Heart left ventricle (tissue), 16 donors: ENCODE data around the gene SYNJ1. TPM values are rescaled to one million over a fixed set of nuclear protein-coding genes. Genes with fewer than 3 reads are reported as not detected.

Experiments
- ATAC-seq, 4 donors: fragments of 200-7000 bp; cut with Tn5 transposase; one replicate each; pipeline ENCODE4 v1.9.1; 2020 to 2022; ENCODE audit warnings: moderate library complexity in 4 of 4, mild to moderate bottlenecking in 3 of 4, moderate number of reproducible peaks in 1 of 4
- DNase-seq, 5 donors: peaks; one replicate each; pipeline ENCODE4 v3.0.0-alpha.2; 2020
- H3K27ac ChIP-seq, 12 donors: fragments of 200-600 bp; sonication (generic) in 4 of 12; one replicate each; pipeline versions ENCODE4 v1.5.0 to v1.8.0; 2016 to 2022; ENCODE audit warnings: mild to moderate bottlenecking in 2 of 12
- H3K27me3 ChIP-seq, 9 donors: fragments of 200-600 bp; sonication (generic) in 2 of 9; one replicate each; pipeline versions ENCODE4 v1.5.1 to v1.8.0; 2016 to 2022; ENCODE audit warnings: mild to moderate bottlenecking in 3 of 9
- H3K36me3 ChIP-seq, 9 donors: fragments of 200-600 bp; sonication (generic) in 2 of 9; one replicate each; pipeline versions ENCODE4 v1.5.0 to v1.8.0; 2018 to 2022; ENCODE audit warnings: mild to moderate bottlenecking in 2 of 9
- H3K4me1 ChIP-seq, 12 donors: fragments of 200-600 bp; sonication (generic) in 4 of 12; one replicate each; pipeline versions ENCODE4 v1.5.0 to v1.8.0; 2016 to 2022; ENCODE audit warnings: mild to moderate bottlenecking in 3 of 12
- H3K4me3 ChIP-seq, 12 donors: fragments of 200-600 bp; sonication (generic) in 4 of 12; one replicate each; pipeline versions ENCODE4 v1.5.0 to v1.8.0; 2017 to 2022; ENCODE audit warnings: mild to moderate bottlenecking in 9 of 12, moderate library complexity in 4 of 12
- H3K9me3 ChIP-seq, 12 donors: fragments of 200-600 bp; sonication (generic) in 4 of 12; one replicate each; pipeline versions ENCODE4 v1.5.0 to v1.8.0; 2016 to 2022; ENCODE audit warnings: mild to moderate bottlenecking in 1 of 12
- POLR2A ChIP-seq, 2 donors: fragments of 450-650 bp; IDR thresholded peaks; one replicate each; pipeline ENCODE4 v1.6.1; 2017; ENCODE audit warnings: antibody characterized with exemption in 2 of 2, mild to moderate bottlenecking in 2 of 2, moderate library complexity in 2 of 2
- WGBS, 4 donors: extraction: QIAGEN DNeasy Blood & Tissue Kit in 2 of 4; methylation state at CpG; one replicate each; pipeline versions ENCODE4 v1.1.5 to v1.1.7; 2013 to 2018; 5-methylcytosine and 5-hydroxymethylcytosine counted together
- intact Hi-C, 10 donors: fragments of 100-400 bp; cut with DNase I; formaldehyde crosslinking; loops; one replicate each; pipeline versions ENCODE4 v1.11.1 to v1.14.2; 2022
- polyA plus RNA-seq, 2 donors: library from polyadenylated mRNA; stranded (reverse); fragments of 200-250 nt; gene quantifications; one replicate each; pipeline ENCODE4 v1.2.3, GENCODE V29; 2013
- total RNA-seq, 9 donors: library from RNA; depleted of rRNA in 2 of 9; stranded (reverse); fragments of >200 nt in 2 of 9; fragmentation: NEBNext Ultra II Directional in 3 of 9; extraction: Animal tissue kit (Norgen Biotek cat#: 25700) in 3 of 9; gene quantifications; one replicate each; pipeline versions ENCODE4 v1.1.0 to v1.2.4, GENCODE V29; 2016 to 2023
- TF ChIP-seq, protein P1 (sequence below), 12 donors: fragments of 200-600 bp; sonication (generic) in 4 of 12; IDR thresholded peaks; one replicate each; pipeline versions ENCODE4 v1.5.0 to v1.8.0; 2018 to 2022; ENCODE audit warnings: antibody characterized with exemption in 12 of 12, mild to moderate bottlenecking in 5 of 12
- donor health status: ischemic (EF 13 %, LVEDD 7.1; RV severe dilation, severe dysfunction).
- donor health status: healthy with polysubstance abuse.
- donor health status: DM: no; HTN: yes; CAD: no.
- donor health status: DM: no; HTN: no; CAD: no.
- donor health status: ischemic (EF 25% LVEDD 6.9; RV normal size, moderate dysfunction).
- donor health status: ischemic (EF 25% LVEDD 5.7; RV mildly dilated, moderate dysfunction).
- donor health status: healthy.
- donor health status: DM: yes; HTN: yes; CAD: no.
- donor health status: ischemic (EF 35%, LVEDD 5.7; RV mildly dilated, moderate dysfunction).
- donor health status: nonischemic (EF 11% LVEDD 7.7; RV severe dilation, severe dysfunction).
- donor health status: DM: yes; HTN: yes; CAD: no.
- donor health status: PGD.
- donor health status: ischemic (EF 29% LVEDD 5.4; RV normal size, mild dysfunction).
- donor health status: nonischemic (EF 23%, LVEDD 6.1; RV moderate dilation, normal function).

The SYNJ1 gene
- total and polyA plus RNA-seq, 11 donors, result 4.1 to 17.4 (median 10.3) TPM

DNA sequence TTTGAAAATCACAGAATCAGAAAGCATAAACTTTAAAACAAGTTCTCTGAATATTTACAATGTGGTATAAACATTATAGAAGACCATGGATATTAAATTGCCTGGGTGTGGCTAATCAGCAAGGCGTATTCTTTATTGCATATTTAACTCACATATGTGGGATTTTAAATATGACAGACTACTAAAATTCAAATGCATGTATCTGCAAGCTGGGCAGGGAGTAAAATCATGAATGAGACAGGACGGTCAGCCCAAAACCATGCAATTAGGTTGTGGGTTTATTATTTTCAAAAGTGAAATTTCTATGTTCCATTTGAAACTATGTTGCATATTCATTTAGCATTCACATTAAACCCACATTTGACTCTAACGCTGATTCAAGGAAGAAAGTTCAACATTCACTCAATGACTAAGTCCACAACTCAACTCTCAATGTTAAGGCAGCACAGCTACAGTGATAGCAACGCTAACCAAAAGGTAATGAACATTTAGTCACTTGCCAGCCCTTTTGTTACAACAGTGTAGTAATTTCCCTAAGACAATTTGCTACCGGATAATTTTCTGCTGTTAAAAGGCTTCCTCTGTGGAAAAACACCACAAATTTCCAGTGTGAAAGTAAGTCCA lies 6.3 kb upstream of the SYNJ1 start:
- H3K27me3 ChIP-seq, result no peaks in the 10 kb centered on the region
- TF ChIP-seq, protein P1, sequence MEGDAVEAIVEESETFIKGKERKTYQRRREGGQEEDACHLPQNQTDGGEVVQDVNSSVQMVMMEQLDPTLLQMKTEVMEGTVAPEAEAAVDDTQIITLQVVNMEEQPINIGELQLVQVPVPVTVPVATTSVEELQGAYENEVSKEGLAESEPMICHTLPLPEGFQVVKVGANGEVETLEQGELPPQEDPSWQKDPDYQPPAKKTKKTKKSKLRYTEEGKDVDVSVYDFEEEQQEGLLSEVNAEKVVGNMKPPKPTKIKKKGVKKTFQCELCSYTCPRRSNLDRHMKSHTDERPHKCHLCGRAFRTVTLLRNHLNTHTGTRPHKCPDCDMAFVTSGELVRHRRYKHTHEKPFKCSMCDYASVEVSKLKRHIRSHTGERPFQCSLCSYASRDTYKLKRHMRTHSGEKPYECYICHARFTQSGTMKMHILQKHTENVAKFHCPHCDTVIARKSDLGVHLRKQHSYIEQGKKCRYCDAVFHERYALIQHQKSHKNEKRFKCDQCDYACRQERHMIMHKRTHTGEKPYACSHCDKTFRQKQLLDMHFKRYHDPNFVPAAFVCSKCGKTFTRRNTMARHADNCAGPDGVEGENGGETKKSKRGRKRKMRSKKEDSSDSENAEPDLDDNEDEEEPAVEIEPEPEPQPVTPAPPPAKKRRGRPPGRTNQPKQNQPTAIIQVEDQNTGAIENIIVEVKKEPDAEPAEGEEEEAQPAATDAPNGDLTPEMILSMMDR (IDR thresholded peaks at IDR 0.05), result no peak
- TF ChIP-seq POLR2A (IDR thresholded peaks at IDR 0.05), result no peak
- 94 to 96% (median 95%) methylated on average over 5 of the region's 5 CpGs for WGBS, 4 donors
- intact Hi-C loops, result no loop called here
- DNase-seq (no peak), ATAC-seq (no peak)
- H3K9me3 ChIP-seq, result no peaks in the 10 kb centered on the region
- H3K4me3 ChIP-seq, result no peak overlapping the region
- peaks cover 0 to 67% (median 62%) of the 10 kb centered on the region in 9 donors for H3K36me3 ChIP-seq
- H3K27ac ChIP-seq, result no peak overlapping the region
- peaks cover 0 to under 1% (median 0%) of the 10 kb centered on the region in 12 donors for H3K4me1 ChIP-seq

DNA sequence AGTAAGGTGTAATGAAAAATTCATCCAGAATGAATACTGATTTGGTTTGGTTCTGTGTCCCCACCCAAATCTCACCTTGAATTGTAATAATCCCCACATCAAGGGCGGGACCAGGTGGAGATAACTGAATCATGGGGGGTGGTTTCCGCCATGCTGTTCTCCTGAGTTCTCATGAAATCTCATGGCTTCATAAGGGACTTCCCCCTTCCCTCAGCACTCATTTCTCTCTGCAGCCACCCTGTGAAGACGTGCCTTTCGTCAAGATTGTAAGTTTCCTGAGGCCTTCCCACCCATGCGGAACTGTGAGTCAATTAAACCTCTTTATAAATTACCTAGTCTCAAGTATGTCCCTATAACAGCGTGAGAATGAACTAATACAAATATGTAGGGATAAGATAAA lies 5.5 kb upstream of the SYNJ1 start:
- intact Hi-C loops, result no loop called here
- ATAC-seq, result no peak
- peaks cover 0 to 8% (median 2%) of the 10 kb centered on the region in 12 donors for H3K4me1 ChIP-seq
- H3K4me3 ChIP-seq, result no peak overlapping the region
- H3K27me3 ChIP-seq, result no peaks in the 10 kb centered on the region
- DNase-seq, result no peak
- TF ChIP-seq, protein P1 (IDR thresholded peaks at IDR 0.05), result no peak
- TF ChIP-seq POLR2A (IDR thresholded peaks at IDR 0.05), result no peak
- no peak overlapping the region for H3K27ac ChIP-seq
- H3K9me3 ChIP-seq, result no peaks in the 10 kb centered on the region
- peaks cover 0 to 59% (median 55%) of the 10 kb centered on the region in 9 donors for H3K36me3 ChIP-seq
- WGBS, 4 donors, result 94 to 97% (median 97%) methylated on average over 6 of the region's 6 CpGs

DNA sequence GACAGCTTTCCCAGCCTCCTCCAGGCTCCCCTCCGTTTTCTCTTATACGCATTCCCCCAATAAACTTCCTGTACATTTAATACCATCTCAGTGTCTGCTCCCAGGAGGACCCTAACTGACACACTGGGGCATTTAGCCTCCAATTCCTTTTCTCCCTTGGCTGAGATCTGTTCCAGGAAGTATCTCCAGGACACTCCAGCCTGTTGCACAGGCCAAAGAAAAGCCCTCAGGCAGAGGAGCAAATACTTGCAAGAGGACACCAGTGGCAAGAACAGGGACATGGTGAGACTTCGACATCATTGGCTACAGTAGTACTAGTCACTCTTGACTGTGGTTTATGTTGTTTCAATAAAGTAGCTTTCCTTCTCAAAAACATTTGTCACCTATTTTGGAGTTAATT lies 4.7 kb upstream of the SYNJ1 start:
- intact Hi-C loops, result no loop called here
- WGBS, 4 donors, result 83 to 88% (median 85%) methylated on average over 3 of the region's 3 CpGs
- TF ChIP-seq POLR2A (IDR thresholded peaks at IDR 0.05), result no peak
- TF ChIP-seq, protein P1 (IDR thresholded peaks at IDR 0.05), result no peak
- Histone ChIP-seq H3K4me3 (no peak overlapping the region), H3K27me3 (no peaks in the 10 kb centered on the region), H3K9me3 (no peaks in the 10 kb centered on the region), H3K36me3 (peaks cover 0 to 51% (median 47%) of the 10 kb centered on the region in 9 donors), H3K27ac (no peak overlapping the region), H3K4me1 (peaks cover 0 to 8% (median 2%) of the 10 kb centered on the region in 12 donors)
- ATAC-seq (no peak), DNase-seq (no peak)

DNA sequence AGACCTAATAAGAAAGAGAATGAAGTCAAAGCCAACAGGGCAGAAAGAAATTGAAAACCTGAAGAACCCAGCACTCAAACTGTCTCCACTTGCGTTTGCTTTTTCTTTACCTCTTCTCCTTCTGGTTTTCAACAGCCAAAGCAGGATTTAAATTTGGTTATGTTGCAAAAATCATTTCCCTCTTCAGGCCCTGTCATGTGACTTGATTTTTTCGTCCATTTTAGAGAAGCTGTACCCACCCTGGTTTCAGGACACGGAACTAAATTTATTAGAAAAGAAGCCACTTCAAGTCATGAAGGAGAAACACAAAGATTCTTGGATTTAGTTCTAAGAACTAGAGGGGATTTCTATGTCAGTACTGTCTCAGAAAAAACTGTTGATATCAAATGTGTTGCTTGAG lies 1.0 kb upstream of the SYNJ1 start:
- Histone ChIP-seq H3K36me3 (peaks cover 0 to 23% (median 20%) of the 10 kb centered on the region in 9 donors), H3K27me3 (no peaks in the 10 kb centered on the region), H3K27ac (peak overlapping the region in 9 of 12 donors; percentile 83 to 95 (median 91)), H3K9me3 (no peaks in the 10 kb centered on the region), H3K4me1 (peaks cover 0 to 31% (median 10%) of the 10 kb centered on the region in 12 donors), H3K4me3 (peak overlapping the region in 10 of 12 donors; percentile 64 to 98 (median 84))
- ATAC-seq (no peak), DNase-seq (no peak)
- 59 to 74% (median 68%) methylated on average over 3 of the region's 3 CpGs for WGBS, 4 donors
- intact Hi-C loops, result loop anchor here in 4 of 10 donors (2.0 to 5.0 kb wide), 3 partner anchors 37 to 43 kb away; partner anchors contain the start of gene PAXBP1 (in 4 of the 4)
- TF ChIP-seq, protein P1 (IDR thresholded peaks at IDR 0.05), result no peak
- TF ChIP-seq POLR2A (IDR thresholded peaks at IDR 0.05), result no peak
